Uterus (tissue), 4 donors: ENCODE measurements around the gene ATG2A. TPM values are rescaled to one million over a fixed set of nuclear protein-coding genes. Genes with fewer than 3 reads are reported as not detected.

Experiments used
- DNase-seq, 2 donors: peaks; one replicate each; pipeline ENCODE4 v3.0.0-alpha.2; 2019 to 2020
- H3K27ac ChIP-seq, 2 donors: fragments of 200-600 bp; sonication (generic); 1 replicate in 1 of 2; 2 replicates in 1 of 2; pipeline ENCODE4 v1.5.1; 2016 to 2018
- H3K27me3 ChIP-seq, 2 donors: fragments of 200-600 bp; sonication (generic); one replicate each; pipeline ENCODE4 v1.5.1; 2018 to 2019; ENCODE audit warnings: control low read depth in 1 of 2
- H3K36me3 ChIP-seq, 2 donors: fragments of 200-600 bp; sonication (generic); one replicate each; pipeline ENCODE4 v1.5.1; 2019; ENCODE audit warnings: control low read depth in 1 of 2
- H3K4me1 ChIP-seq, 2 donors: fragments of 200-600 bp; sonication (generic); one replicate each; pipeline ENCODE4 v1.5.1; 2018 to 2019; ENCODE audit warnings: control low read depth in 1 of 2
- H3K4me3 ChIP-seq, 2 donors: fragments of 200-600 bp; sonication (generic); 1 replicate in 1 of 2; 2 replicates in 1 of 2; pipeline ENCODE4 v1.5.1; 2018 to 2019; ENCODE audit warnings: mild to moderate bottlenecking in 1 of 2
- H3K9me3 ChIP-seq, 2 donors: fragments of 200-600 bp; sonication (generic); one replicate each; pipeline ENCODE4 v1.5.1; 2019; ENCODE audit warnings: control low read depth in 1 of 2
- CTCF ChIP-seq, 4 experiments: fragments of 200-600 bp in 2 of 4; fragments of 450-650 bp in 2 of 4; sonication (generic) in 2 of 4; IDR thresholded peaks; one replicate each; pipeline ENCODE4 v1.5.1; 2016 to 2019; ENCODE audit warnings: antibody characterized with exemption in 4 of 4, mild to moderate bottlenecking in 2 of 4, moderate library complexity in 1 of 4
- POLR2A ChIP-seq, 2 donors: fragments of 450-650 bp; IDR thresholded peaks; one replicate each; pipeline ENCODE4 v1.6.1; 2016; ENCODE audit warnings: antibody characterized with exemption in 2 of 2, mild to moderate bottlenecking in 1 of 2, moderate library complexity in 1 of 2
- intact Hi-C: fragments of 100-400 bp; cut with DNase I; formaldehyde crosslinking; loops from one replicate; pipeline ENCODE4 v1.15.1; 2023; ENCODE audit warnings: low total_unique reads
- total RNA-seq, 4 donors: library from RNA; depleted of rRNA in 3 of 4; stranded (reverse); fragments of >200 nt in 3 of 4; gene quantifications; one replicate each; pipeline versions ENCODE4 v1.1.0 to v1.2.4, GENCODE V29; 2014 to 2023
- donor health status: DM: yes; HTN: yes; CAD: no.

Gene ATG2A
- total RNA-seq, 4 donors from 2014 or later: 6.8 to 39.6 (median 18.4) TPM

- DNase-seq: no peak
- Histone ChIP-seq H3K36me3 (no peaks in the 10 kb centered on the region), H3K4me3 (no peak overlapping the region), H3K9me3 (no peaks in the 10 kb centered on the region), H3K4me1 (no peaks in the 10 kb centered on the region), H3K27me3 (no peaks in the 10 kb centered on the region), H3K27ac (peak overlapping the region; percentile 50 to 81)
- no peak for TF ChIP-seq POLR2A (IDR thresholded peaks at IDR 0.05)
- intact Hi-C loops: no loop called here
Measured at GRCh38 chr11:64880240-64881001, 36.6 kb downstream of the ATG2A start.

GRCh38 chr11:64879244-64879900 lies 37.6 kb downstream of the ATG2A start:
- DNase-seq: no peak
- H3K27me3 ChIP-seq: no peaks in the 10 kb centered on the region
- peak overlapping the region; percentile 69 to 95 for H3K4me3 ChIP-seq
- no peaks in the 10 kb centered on the region for H3K36me3 ChIP-seq
- intact Hi-C loops: no loop called here
- no peaks in the 10 kb centered on the region for H3K4me1 ChIP-seq
- H3K27ac ChIP-seq: peak overlapping the region; percentile 81 to 90
- no peak for TF ChIP-seq POLR2A (IDR thresholded peaks at IDR 0.05)
- no peak for TF ChIP-seq CTCF (IDR thresholded peaks at IDR 0.05)
- H3K9me3 ChIP-seq: no peaks in the 10 kb centered on the region

- TF ChIP-seq CTCF (IDR thresholded peaks at IDR 0.05) (peak; percentile 44 to 72 (median 56)), POLR2A (IDR thresholded peaks at IDR 0.05) (peak; percentile 100)
- H3K4me1 ChIP-seq: no peaks in the 10 kb centered on the region
- intact Hi-C loops: no loop called here
Measured at GRCh38 chr11:64878494-64879243, 38.3 kb downstream of the ATG2A start, which contains the start of gene EHD1. EHD1 (minus strand) TSS chr11:64878621; CDS start chr11:64878464, 157 bp downstream.

GRCh38 chr11:64878223-64878493 lies 38.9 kb downstream of the ATG2A start:
- no peak for TF ChIP-seq POLR2A (IDR thresholded peaks at IDR 0.05)
- TF ChIP-seq CTCF (IDR thresholded peaks at IDR 0.05): no peak
- intact Hi-C loops: no loop called here

More at GRCh38 chr11:64878494-64879243, 38.3 kb downstream of the ATG2A start, which contains the start of gene EHD1:
- Histone ChIP-seq H3K4me3 (peak within 1 kb of the TSS; percentile 69 to 95), H3K9me3 (no peaks in the 10 kb centered on the region), H3K27me3 (no peaks in the 10 kb centered on the region), H3K36me3 (no peaks in the 10 kb centered on the region), H3K27ac (peak within 1 kb of the TSS; percentile 81 to 90)
- peak; percentile 99 for DNase-seq

GRCh38 chr11:64877390-64878222 lies 39.4 kb downstream of the ATG2A start:
- peak overlapping the region; percentile 76 to 80 for H3K27ac ChIP-seq
- no peaks in the 10 kb centered on the region for H3K27me3 ChIP-seq
- no peak for DNase-seq
- no peaks in the 10 kb centered on the region for H3K36me3 ChIP-seq
- intact Hi-C loops: no loop called here
- H3K9me3 ChIP-seq: no peaks in the 10 kb centered on the region
- peak overlapping the region; percentile 68 to 95 for H3K4me3 ChIP-seq
- H3K4me1 ChIP-seq: no peaks in the 10 kb centered on the region
- TF ChIP-seq POLR2A (IDR thresholded peaks at IDR 0.05) (no peak), CTCF (IDR thresholded peaks at IDR 0.05) (no peak)

More at GRCh38 chr11:64878223-64878493, 38.9 kb downstream of the ATG2A start:
- H3K27ac ChIP-seq: peak overlapping the region; percentile 76 to 80
- H3K4me3 ChIP-seq: peak overlapping the region; percentile 68 to 95
- no peaks in the 10 kb centered on the region for H3K36me3 ChIP-seq
- H3K4me1 ChIP-seq: no peaks in the 10 kb centered on the region
- H3K9me3 ChIP-seq: no peaks in the 10 kb centered on the region
- no peak for DNase-seq
- H3K27me3 ChIP-seq: no peaks in the 10 kb centered on the region
